IMR-90 (cell line): Measurements from ENCODE around the gene DOCK4. TPM values are rescaled to one million over a fixed set of nuclear protein-coding genes. Genes with fewer than 3 reads are reported as not detected.
A peak's percentile ranks its signal among the peaks of the same experiment; 100 is the strongest.

Source experiments
- ATAC-seq: fragments of 200-7000 bp; cut with Tn5 transposase; 2 replicates; pipeline ENCODE4 v1.9.1; 2020; ENCODE audit warnings: low read depth, mild to moderate bottlenecking, moderate library complexity
- BruUV-seq: library from RNA; stranded (reverse); fragments of 400-500 nt; replicated peaks from 2 replicates; lab custom pipeline; 2021; lab: Mats Ljungman, UMichigan
- CTCF ChIA-PET: fragments of 300-600 bp; formaldehyde crosslinking; extraction: SDS; loops from one replicate; lab custom pipeline; 2021; ENCODE audit warnings: antibody characterized with exemption; lab: Yijun Ruan, JAX
- POLR2A ChIA-PET: fragments of 300-600 bp; sonication (Branson Sonifier 250); formaldehyde crosslinking; loops from one replicate; lab custom pipeline; 2022; ENCODE audit warnings: antibody characterized with exemption; ENCODE audit not compliant: unreplicated experiment; lab: Charles Lee
- DNase-seq: peaks from one replicate; pipeline ENCODE4 v3.0.0; 2013
- H2AFZ ChIP-seq: replicated peaks from 2 replicates; pipeline ENCODE3; 2013; ENCODE audit warnings: low read length, mild to moderate bottlenecking; ENCODE audit not compliant: poor library complexity
- H2AK5ac ChIP-seq: 2 replicates; pipeline ENCODE4 v1.6.1; 2013; ENCODE audit warnings: low read depth, low read length, inconsistent platforms
- H2AK9ac ChIP-seq: replicated peaks from 2 replicates; pipeline ENCODE3; 2013; ENCODE audit warnings: mild to moderate bottlenecking, low read depth, low read length, moderate library complexity; ENCODE audit not compliant: poor library complexity
- H2BK120ac ChIP-seq: 2 replicates; pipeline ENCODE4 v1.6.1; 2013; ENCODE audit warnings: low read depth, low read length, inconsistent platforms
- H2BK15ac ChIP-seq: 3 replicates; pipeline ENCODE4 v1.6.1; 2013; ENCODE audit warnings: low read depth, low read length, inconsistent platforms
- H2BK20ac ChIP-seq: 2 replicates; pipeline ENCODE4 v1.6.1; 2013; ENCODE audit warnings: low read depth, mild to moderate bottlenecking, inconsistent platforms, low read length, moderate library complexity
- H2BK5ac ChIP-seq: 2 replicates; pipeline ENCODE4 v1.6.1; 2013; ENCODE audit warnings: mild to moderate bottlenecking, low read depth, low read length, inconsistent platforms; ENCODE audit not compliant: poor library complexity, severe bottlenecking
- H3K14ac ChIP-seq: replicated peaks from 2 replicates; pipeline ENCODE4 v1.6.1; 2013; ENCODE audit warnings: low read depth, low read length, inconsistent platforms
- H3K18ac ChIP-seq: 2 replicates; pipeline ENCODE4 v1.6.1; 2013; ENCODE audit warnings: low read depth, low read length, control low read depth
- H3K23ac ChIP-seq: 2 replicates; pipeline ENCODE4 v1.6.1; 2013; ENCODE audit warnings: low read depth, low read length, inconsistent platforms
- H3K27ac ChIP-seq: 2 replicates; pipeline ENCODE4 v1.5.1; 2013; ENCODE audit warnings: mild to moderate bottlenecking, control low read depth, low read length; ENCODE audit not compliant: insufficient read depth
- H3K27me3 ChIP-seq: 2 replicates; pipeline ENCODE4 v1.6.1; 2013; ENCODE audit warnings: low read length; ENCODE audit not compliant: control insufficient read depth, insufficient read depth
- H3K36me3 ChIP-seq: 2 replicates; pipeline ENCODE4 v1.6.1; 2013; ENCODE audit warnings: low read length, mixed read lengths; ENCODE audit not compliant: control insufficient read depth, insufficient read depth
- H3K4ac ChIP-seq: 2 replicates; pipeline ENCODE4 v1.6.1; 2013; ENCODE audit warnings: low read depth, low read length, inconsistent platforms
- H3K4me1 ChIP-seq: 2 replicates; pipeline ENCODE4 v1.6.1; 2013; ENCODE audit warnings: low read length, mixed read lengths; ENCODE audit not compliant: control insufficient read depth, insufficient read depth
- H3K4me2 ChIP-seq: 2 replicates; pipeline ENCODE4 v1.6.1; 2013; ENCODE audit warnings: low read depth, mild to moderate bottlenecking, control low read depth, low read length, moderate library complexity
- H3K4me3 ChIP-seq: 2 replicates; pipeline ENCODE4 v1.5.1; 2013; ENCODE audit warnings: low read depth, mild to moderate bottlenecking, control low read depth, low read length, moderate library complexity; ENCODE audit not compliant: insufficient read depth
- H3K56ac ChIP-seq: 2 replicates; pipeline ENCODE4 v1.6.1; 2013; ENCODE audit warnings: low read length, inconsistent platforms; ENCODE audit not compliant: insufficient read depth; ENCODE audit errors: extremely low read depth
- H3K79me1 ChIP-seq, 2 experiments: 2 replicates each; pipeline ENCODE4 v1.6.1; 2013; ENCODE audit warnings: low read length in 2 of 2, inconsistent platforms in 1 of 2, low read depth in 1 of 2
- H3K9ac ChIP-seq: 2 replicates; pipeline ENCODE4 v1.6.1; 2013; ENCODE audit warnings: low read depth, low read length, control low read depth
- H3K9me1 ChIP-seq: 2 replicates; pipeline ENCODE4 v1.6.1; 2013; ENCODE audit warnings: low read length, inconsistent platforms; ENCODE audit not compliant: insufficient read depth
- H3K9me3 ChIP-seq: 2 replicates; pipeline ENCODE4 v1.6.1; 2013; ENCODE audit warnings: low read length; ENCODE audit not compliant: control insufficient read depth, insufficient read depth
- H4K20me1 ChIP-seq: 2 replicates; pipeline ENCODE4 v1.6.1; 2013; ENCODE audit warnings: low read length, inconsistent platforms; ENCODE audit not compliant: insufficient read depth
- H4K5ac ChIP-seq: 2 replicates; pipeline ENCODE4 v1.6.1; 2013; ENCODE audit warnings: mild to moderate bottlenecking, low read depth, low read length, control low read depth
- H4K8ac ChIP-seq, 2 experiments: 2 replicates each; pipeline ENCODE4 v1.6.1; 2013; ENCODE audit warnings: low read depth in 2 of 2, low read length in 2 of 2, control low read depth in 1 of 2, inconsistent platforms in 1 of 2
- H4K91ac ChIP-seq: 2 replicates; pipeline ENCODE4 v1.6.1; 2013; ENCODE audit warnings: low read depth, low read length, inconsistent platforms; ENCODE audit not compliant: insufficient read depth
- CHD1 ChIP-seq: IDR thresholded peaks from 2 replicates; pipeline ENCODE4 v1.6.1; 2012; ENCODE audit warnings: low read depth, low read length, improper control_type of control experiment
- MAZ ChIP-seq: IDR thresholded peaks from 2 replicates; pipeline ENCODE4 v1.6.1; 2012; ENCODE audit warnings: low read depth, mild to moderate bottlenecking, low read length, improper control_type of control experiment, moderate library complexity, borderline replicate concordance
- MXI1 ChIP-seq: IDR thresholded peaks from 2 replicates; pipeline ENCODE4 v1.6.1; 2012; ENCODE audit warnings: low read depth, mild to moderate bottlenecking, low read length, moderate library complexity, borderline replicate concordance
- WGBS, 2 experiments: methylation state at CpG; one replicate each; pipeline versions ENCODE4 v1.1.5 to v1.1.7; 2013; ENCODE audit warnings: missing lambda C conversion rate in 2 of 2; ENCODE audit not compliant: insufficient read length in 1 of 2; ENCODE audit errors: extremely low coverage in 2 of 2; 5-methylcytosine and 5-hydroxymethylcytosine counted together
- dilution Hi-C: fragments of 300-500 bp; cut with HindIII; formaldehyde crosslinking; loops from one replicate; pipeline ENCODE4 v1.14.3; 2018; ENCODE audit warnings: low sequenced_read_pairs; ENCODE audit not compliant: unreplicated experiment
- in situ Hi-C: fragments of 300-500 bp; cut with MboI; formaldehyde crosslinking; loops from 3 replicates; pipeline ENCODE4 v1.14.3; 2019; ENCODE audit warnings: low sequenced_read_pairs, inconsistent platforms, mixed read lengths
- intact Hi-C: fragments of 100-400 bp; cut with micrococcal nuclease; formaldehyde crosslinking; loops from 2 replicates; pipeline ENCODE4 v1.10.0; 2022
- polyA plus RNA-seq, 3 experiments: library from polyadenylated mRNA; depleted of rRNA; stranded (reverse); fragments of >200 nt; gene quantifications; 2 replicates each; pipeline ENCODE4 v1.2.3, GENCODE V29; 2012; ENCODE audit warnings: low replicate concordance in 1 of 3
- total RNA-seq: library from RNA; depleted of rRNA; stranded (reverse); fragments of >200 nt; gene quantifications from 2 replicates; pipeline ENCODE4 v1.2.3, GENCODE V29; 2012

The DOCK4 gene
- total and polyA plus RNA-seq, 2 of the 4 experiments (the other 2 are of a cell fraction): 4.4 to 12.2 TPM

GRCh38 chr7:112147793-112148361 is 58.3 kb downstream of the DOCK4 start:
- no peak overlapping the region for H2BK15ac ChIP-seq

More at GRCh38 chr7:112147793-112148361, 58.3 kb downstream of the DOCK4 start:
- H4K5ac ChIP-seq: no peak overlapping the region
- no peak overlapping the region for H2AK9ac ChIP-seq
- ChIA-PET POLR2A (interaction anchor here (0.6 to 0.7 kb wide), 2 partner anchors 9 to 58 kb away, joined by 3 to 17 read pairs; no protein-coding TSS in a partner anchor), CTCF (interaction anchor here (0.7 kb wide), 1 partner anchor 291 kb away, joined by 6 read pairs; no protein-coding TSS in a partner anchor)
- no peak overlapping the region; the same call in 1 of the 2 replicates for H3K14ac ChIP-seq
- H4K8ac ChIP-seq: no peak overlapping the region
- H3K4me1 ChIP-seq: peaks cover 13% of the 10 kb centered on the region
- 0 out of 2 replicates have a peak overlapping the region, but pooled peaks have one; percentile 5 for H2AK5ac ChIP-seq
- no TSS peak for BruUV-seq
- no peaks in the 10 kb centered on the region for H4K20me1 ChIP-seq
- TF ChIP-seq MAZ: no peak
- TF ChIP-seq MXI1: no peak
- no peak for TF ChIP-seq CHD1
- WGBS, 2 experiments: no CpG with 5 or more reads among the region's 2 CpGs
- H3K4me3 ChIP-seq: no peak overlapping the region
- H3K9me1 ChIP-seq: peaks cover 9% of the 10 kb centered on the region
- H3K18ac ChIP-seq: 0 out of 2 replicates have a peak overlapping the region, but pooled peaks have one; percentile 4
- no peak overlapping the region for H3K9ac ChIP-seq
- DNase-seq (no peak), ATAC-seq (no peak)
- H3K79me1 ChIP-seq: peaks cover 12 to 20% of the 10 kb centered on the region in 2 experiments
- dilution Hi-C loops: no loop called here
- no peak overlapping the region for H3K27ac ChIP-seq
- H4K91ac ChIP-seq: no peak overlapping the region
- no peak overlapping the region for H2BK20ac ChIP-seq
- no peaks in the 10 kb centered on the region for H3K9me3 ChIP-seq
- intact Hi-C loops: no loop called here
- H3K36me3 ChIP-seq: no peaks in the 10 kb centered on the region
- no peak overlapping the region for H3K23ac ChIP-seq
- no peak overlapping the region for H3K56ac ChIP-seq
- in situ Hi-C loops: no loop called here
- H3K4ac ChIP-seq: 0 out of 2 replicates have a peak overlapping the region, but pooled peaks have one; percentile 31
- no peak overlapping the region for H2BK120ac ChIP-seq
- H3K27me3 ChIP-seq: no peaks in the 10 kb centered on the region
- H3K4me2 ChIP-seq: no peak overlapping the region
- no peak overlapping the region for H2BK5ac ChIP-seq
- H2AFZ ChIP-seq: no peak overlapping the region
